Lung (tissue), 12 donors: ENCODE data around the gene WDHD1. TPM values are rescaled to one million over a fixed set of nuclear protein-coding genes. Genes with fewer than 3 reads are reported as not detected.
"Not testable (repeated sequence)": the region's sequence is repeated elsewhere in the genome, so short reads cannot be mapped to it uniquely, and the experiment has no call there.

Experiments
- ATAC-seq: fragments of 200-7000 bp; cut with Tn5 transposase; one replicate; pipeline ENCODE4 v1.9.1; 2020; ENCODE audit warnings: moderate number of reproducible peaks; ENCODE audit not compliant: insufficient read depth, low FRiP score
- DNase-seq, 3 donors: peaks; one replicate each; pipeline ENCODE4 v3.0.0-alpha.2; 2013 to 2017
- H3K27ac ChIP-seq, 2 donors: one replicate each; pipeline ENCODE4 v1.5.1; 2013; ENCODE audit warnings: mild to moderate bottlenecking in 2 of 2, moderate library complexity in 2 of 2, control low read depth in 1 of 2, inconsistent platforms in 1 of 2, low read depth in 1 of 2, low read length in 1 of 2
- H3K27me3 ChIP-seq, 3 donors: one replicate each; pipeline ENCODE4 v1.5.1; 2013; ENCODE audit warnings: low read length in 2 of 3; ENCODE audit not compliant: control insufficient read depth in 3 of 3, insufficient read depth in 3 of 3
- H3K36me3 ChIP-seq, 4 donors: one replicate each; pipeline ENCODE4 v1.5.1; 2013; ENCODE audit warnings: low read length in 4 of 4, mild to moderate bottlenecking in 1 of 4, moderate library complexity in 1 of 4; ENCODE audit not compliant: control insufficient read depth in 4 of 4, insufficient read depth in 4 of 4
- H3K4me1 ChIP-seq, 5 donors: one replicate each; pipeline ENCODE4 v1.5.1; 2013; ENCODE audit warnings: low read length in 5 of 5, mild to moderate bottlenecking in 2 of 5, moderate library complexity in 1 of 5; ENCODE audit not compliant: control insufficient read depth in 5 of 5, insufficient read depth in 5 of 5
- H3K4me3 ChIP-seq: one replicate; pipeline ENCODE4 v1.5.1; 2013; ENCODE audit warnings: mild to moderate bottlenecking, control low read depth, moderate library complexity
- H3K9ac ChIP-seq, 2 donors: one replicate each; pipeline ENCODE4 v1.5.1; 2013; ENCODE audit warnings: low read length in 2 of 2, control low read depth in 1 of 2; ENCODE audit not compliant: insufficient read depth in 1 of 2
- H3K9me3 ChIP-seq, 4 donors: one replicate each; pipeline ENCODE4 v1.5.1; 2013; ENCODE audit warnings: low read length in 3 of 4, mild to moderate bottlenecking in 1 of 4, moderate library complexity in 1 of 4; ENCODE audit not compliant: control insufficient read depth in 4 of 4, insufficient read depth in 3 of 4
- WGBS, 2 donors: extraction: QIAGEN DNeasy Blood & Tissue Kit; methylation state at CpG; one replicate each; pipeline ENCODE4 v1.1.7; 2013; 5-methylcytosine and 5-hydroxymethylcytosine counted together
- polyA plus RNA-seq, 2 donors: library from polyadenylated mRNA; stranded (reverse); fragments of 200-250 nt; gene quantifications; one replicate each; pipeline ENCODE4 v1.2.1, GENCODE V29; 2013
- total RNA-seq, 2 donors: library from RNA; depleted of rRNA in 1 of 2; stranded (reverse); fragments of >200 nt in 1 of 2; gene quantifications; one replicate each; pipeline ENCODE4 v1.2.1, GENCODE V29; 2014 to 2021
- TF ChIP-seq, protein P1 (sequence below): IDR thresholded peaks from 2 replicates; pipeline ENCODE4 v1.5.1; 2012; ENCODE audit warnings: mild to moderate bottlenecking; ENCODE audit errors: control extremely low read depth, extremely low read depth
- donor health status: control.
- donor health status: control.
- donor health status: Bipolar disorder and iron deficiency.
- donor health status: healthy.
- donor health status: DM: yes; HTN: yes; CAD: no.

The WDHD1 gene
- total and polyA plus RNA-seq, 4 donors = 1.9 to 7.1 (median 4.1) TPM

DNA sequence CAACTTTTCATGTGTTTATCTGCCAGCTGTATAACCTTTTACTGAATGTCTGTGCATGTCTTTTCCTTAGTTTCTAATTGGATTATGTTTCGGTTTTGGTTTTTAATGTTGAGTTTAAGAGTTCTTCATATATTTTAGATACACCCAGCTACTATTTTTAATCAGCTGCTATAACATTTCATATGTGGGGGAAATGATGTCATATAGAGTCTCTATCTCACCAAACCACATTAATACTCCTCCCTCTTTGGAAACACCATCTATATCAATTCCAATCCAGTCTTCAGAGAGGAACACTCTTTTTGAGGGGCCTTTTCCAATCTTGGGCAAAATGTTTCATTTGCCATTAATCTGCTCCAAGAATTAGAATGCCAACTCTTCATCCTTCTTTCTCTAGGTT lies 95.8 kb downstream of the WDHD1 start:
- DNase-seq = no peak
- H3K36me3 ChIP-seq = no peaks in the 10 kb centered on the region
- H3K27me3 ChIP-seq = no peaks in the 10 kb centered on the region
- TF ChIP-seq, protein P1, sequence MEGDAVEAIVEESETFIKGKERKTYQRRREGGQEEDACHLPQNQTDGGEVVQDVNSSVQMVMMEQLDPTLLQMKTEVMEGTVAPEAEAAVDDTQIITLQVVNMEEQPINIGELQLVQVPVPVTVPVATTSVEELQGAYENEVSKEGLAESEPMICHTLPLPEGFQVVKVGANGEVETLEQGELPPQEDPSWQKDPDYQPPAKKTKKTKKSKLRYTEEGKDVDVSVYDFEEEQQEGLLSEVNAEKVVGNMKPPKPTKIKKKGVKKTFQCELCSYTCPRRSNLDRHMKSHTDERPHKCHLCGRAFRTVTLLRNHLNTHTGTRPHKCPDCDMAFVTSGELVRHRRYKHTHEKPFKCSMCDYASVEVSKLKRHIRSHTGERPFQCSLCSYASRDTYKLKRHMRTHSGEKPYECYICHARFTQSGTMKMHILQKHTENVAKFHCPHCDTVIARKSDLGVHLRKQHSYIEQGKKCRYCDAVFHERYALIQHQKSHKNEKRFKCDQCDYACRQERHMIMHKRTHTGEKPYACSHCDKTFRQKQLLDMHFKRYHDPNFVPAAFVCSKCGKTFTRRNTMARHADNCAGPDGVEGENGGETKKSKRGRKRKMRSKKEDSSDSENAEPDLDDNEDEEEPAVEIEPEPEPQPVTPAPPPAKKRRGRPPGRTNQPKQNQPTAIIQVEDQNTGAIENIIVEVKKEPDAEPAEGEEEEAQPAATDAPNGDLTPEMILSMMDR = no peak
- whole genome bisulfite sequencing, 2 donors = 98 to 100% methylated on average over 1 of the region's 1 CpG
- H3K9ac ChIP-seq = no peak overlapping the region
- no peak overlapping the region for H3K4me3 ChIP-seq
- no peak for ATAC-seq
- H3K9me3 ChIP-seq = no peaks in the 10 kb centered on the region
- H3K4me1 ChIP-seq = no peaks in the 10 kb centered on the region
- H3K27ac ChIP-seq = no peak overlapping the region

DNA sequence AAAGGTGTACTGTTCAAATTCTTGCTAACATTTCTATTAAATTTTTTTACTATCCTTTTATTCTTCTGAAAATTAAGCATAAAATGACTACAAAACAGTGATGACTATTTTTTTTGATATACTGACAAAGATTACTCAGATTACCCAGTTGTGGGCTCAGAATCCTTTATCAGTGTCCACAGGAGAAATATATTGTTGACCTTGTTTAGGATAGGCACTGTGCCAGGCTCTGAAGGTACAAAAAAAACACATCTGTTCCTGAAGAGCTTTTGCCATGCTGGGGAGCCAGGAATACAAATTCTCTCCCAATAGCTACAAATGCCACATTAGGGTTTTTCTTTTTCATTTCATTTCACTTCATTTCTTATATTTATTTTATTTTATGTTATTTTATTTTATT lies 97.3 kb downstream of the WDHD1 start:
- DNase-seq (no peak), ATAC-seq (no peak)
- Histone ChIP-seq H3K9ac (no peak overlapping the region), H3K4me3 (no peak overlapping the region), H3K9me3 (no peaks in the 10 kb centered on the region), H3K36me3 (no peaks in the 10 kb centered on the region), H3K27ac (no peak overlapping the region), H3K27me3 (no peaks in the 10 kb centered on the region), H3K4me1 (no peaks in the 10 kb centered on the region)
- TF ChIP-seq, protein P1 = no peak

DNA sequence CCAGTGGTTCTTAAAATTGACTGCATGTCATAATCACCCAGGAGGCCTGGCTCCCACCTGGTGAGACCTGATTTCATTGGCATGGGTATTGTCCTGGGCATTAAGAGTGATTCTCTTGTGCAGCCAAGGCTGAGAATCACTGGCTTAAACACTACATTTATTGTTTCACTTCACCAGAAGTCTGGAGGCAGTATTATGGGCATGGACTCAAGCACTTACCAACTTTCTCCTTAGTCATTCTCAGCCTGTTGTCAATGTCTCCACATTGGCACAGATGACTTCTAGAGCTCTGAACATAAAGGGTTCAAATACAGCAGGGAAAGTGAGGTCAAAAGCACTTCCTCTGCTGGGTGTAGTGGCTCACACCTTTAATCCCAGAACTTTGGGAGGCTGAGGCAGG lies 98.7 kb downstream of the WDHD1 start:
- H3K4me3 ChIP-seq = no peak overlapping the region
- no peaks in the 10 kb centered on the region for H3K36me3 ChIP-seq
- H3K27me3 ChIP-seq = no peaks in the 10 kb centered on the region
- ATAC-seq = no peak
- no peak overlapping the region for H3K9ac ChIP-seq
- TF ChIP-seq, protein P1 = no peak
- H3K9me3 ChIP-seq = no peaks in the 10 kb centered on the region
- no peak overlapping the region for H3K27ac ChIP-seq
- DNase-seq = no peak
- no peaks in the 10 kb centered on the region for H3K4me1 ChIP-seq

- H3K27ac ChIP-seq = no peak overlapping the region
- no peaks in the 10 kb centered on the region for H3K36me3 ChIP-seq
- no peak for ATAC-seq
- no peaks in the 10 kb centered on the region for H3K9me3 ChIP-seq
- TF ChIP-seq, protein P1 = no peak
- H3K4me3 ChIP-seq = no peak overlapping the region
- WGBS, 2 donors = 90 to 95% methylated on average over 1 of the region's 1 CpG
- DNase-seq = no peak
- H3K4me1 ChIP-seq = peaks cover 0 to 2% (median 0%) of the 10 kb centered on the region in 5 donors
- no peaks in the 10 kb centered on the region for H3K27me3 ChIP-seq
- no peak overlapping the region for H3K9ac ChIP-seq
These were observed 99.3 kb downstream of the WDHD1 start for GRCh38 chr14:54927551-54927950.

GRCh38 chr14:54926570-54926969 lies 100.3 kb downstream of the WDHD1 start:
- H3K36me3 ChIP-seq, H3K27ac ChIP-seq, H3K27me3 ChIP-seq, H3K9ac ChIP-seq, H3K4me3 ChIP-seq, ATAC-seq, H3K4me1 ChIP-seq, H3K9me3 ChIP-seq, DNase-seq: not testable (repeated sequence)
- 91% methylated on average over 5 of the region's 5 CpGs for WGBS, 2 donors
